H1 (cell line): ENCODE results near the gene MICU1.

Source experiments
- BRCA1 ChIP-seq: IDR thresholded peaks from 2 replicates; pipeline ENCODE4 v1.6.1; 2012; ENCODE audit warnings: low read depth, low read length, improper control_type of control experiment
- EZH2 ChIP-seq: fragments of 200-600 bp; sonication (generic); IDR thresholded peaks from 2 replicates; pipeline ENCODE4 v1.7.1; 2012; ENCODE audit warnings: low read depth, mild to moderate bottlenecking, moderate library complexity, low read length, inconsistent platforms; ENCODE audit not compliant: severe bottlenecking
- GABPA ChIP-seq: IDR thresholded peaks from 2 replicates; pipeline ENCODE4 v1.6.1; 2011; ENCODE audit warnings: mild to moderate bottlenecking, low read length, moderate library complexity, borderline replicate concordance; ENCODE audit not compliant: insufficient read depth
- KDM1A ChIP-seq: fragments of 200-600, 300-600 bp; sonication (generic); IDR thresholded peaks from 2 replicates; pipeline ENCODE4 v1.7.1; 2016; ENCODE audit warnings: mild to moderate bottlenecking, low read length, borderline replicate concordance
- POLR2A ChIP-seq, 2 experiments: IDR thresholded peaks; 1 replicate in 1 of 2; 2 replicates in 1 of 2; pipeline ENCODE4 v1.6.1; 2011; ENCODE audit warnings: low read depth in 2 of 2, low read length in 2 of 2, mild to moderate bottlenecking in 2 of 2; ENCODE audit errors: control extremely low read depth in 1 of 2
- RAD21 ChIP-seq, 2 experiments: IDR thresholded peaks in 1 of 2; conservative IDR thresholded peaks in 1 of 2; 2 replicates each; pipeline ENCODE4 v1.6.1; 2011; ENCODE audit warnings: low read depth in 2 of 2, low read length in 2 of 2, improper control_type of control experiment in 1 of 2, inconsistent platforms in 1 of 2, mild to moderate bottlenecking in 1 of 2, moderate library complexity in 1 of 2
- SRF ChIP-seq: IDR thresholded peaks from 2 replicates; pipeline ENCODE4 v1.6.1; 2011; ENCODE audit warnings: mild to moderate bottlenecking, low read depth, low read length, moderate library complexity
- TAF7 ChIP-seq: optimal IDR thresholded peaks from 2 replicates; pipeline ENCODE3; 2011; ENCODE audit warnings: low read depth, mild to moderate bottlenecking, inconsistent platforms, low read length, moderate library complexity, borderline replicate concordance
- TF ChIP-seq, protein P1 (sequence below), 3 experiments: IDR thresholded peaks; 1 replicate in 2 of 3; 2 replicates in 1 of 3; pipeline versions ENCODE4 v1.5.1 to v1.6.1; 2011; ENCODE audit warnings: low read length in 3 of 3, mild to moderate bottlenecking in 3 of 3, inconsistent platforms in 2 of 3, low read depth in 1 of 3, moderate library complexity in 1 of 3; ENCODE audit not compliant: insufficient read depth in 1 of 3; ENCODE audit errors: control extremely low read depth in 1 of 3

DNA sequence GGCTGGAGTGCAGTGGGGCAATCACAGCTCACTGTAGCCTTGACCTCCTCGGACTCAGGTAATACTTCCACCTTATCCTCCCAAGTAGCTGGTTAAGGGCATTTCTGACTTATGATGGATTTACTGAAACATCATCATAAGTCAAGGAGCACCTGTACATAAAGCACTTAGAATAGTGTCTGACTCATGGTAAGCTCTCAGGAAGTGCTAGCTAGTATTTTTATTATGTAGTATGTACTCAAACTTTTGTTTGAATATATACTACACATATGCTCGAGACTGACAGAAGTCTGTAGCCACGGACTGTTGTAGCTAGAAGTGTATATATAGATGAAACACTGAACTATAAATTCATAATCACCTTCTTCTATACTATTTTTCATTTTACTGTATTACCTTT, 163.6 kb downstream of the MICU1 start:
- TF ChIP-seq POLR2A (IDR thresholded peaks at IDR 0.05; ENCODE audit: control extremely low read depth in 1 of 2, low read depth in 2 of 2, low read length in 2 of 2) (no peak), BRCA1 (no peak), EZH2 (no peak), TAF7 (no peak), KDM1A (no peak), RAD21 (IDR thresholded peaks at IDR 0.05 in 1 of 2, conservative IDR thresholded peaks at IDR 0.05 in 1 of 2; ENCODE audit: low read depth in 2 of 2, low read length in 2 of 2) (no peak), SRF (no peak), GABPA (no peak)
- TF ChIP-seq, protein P1, sequence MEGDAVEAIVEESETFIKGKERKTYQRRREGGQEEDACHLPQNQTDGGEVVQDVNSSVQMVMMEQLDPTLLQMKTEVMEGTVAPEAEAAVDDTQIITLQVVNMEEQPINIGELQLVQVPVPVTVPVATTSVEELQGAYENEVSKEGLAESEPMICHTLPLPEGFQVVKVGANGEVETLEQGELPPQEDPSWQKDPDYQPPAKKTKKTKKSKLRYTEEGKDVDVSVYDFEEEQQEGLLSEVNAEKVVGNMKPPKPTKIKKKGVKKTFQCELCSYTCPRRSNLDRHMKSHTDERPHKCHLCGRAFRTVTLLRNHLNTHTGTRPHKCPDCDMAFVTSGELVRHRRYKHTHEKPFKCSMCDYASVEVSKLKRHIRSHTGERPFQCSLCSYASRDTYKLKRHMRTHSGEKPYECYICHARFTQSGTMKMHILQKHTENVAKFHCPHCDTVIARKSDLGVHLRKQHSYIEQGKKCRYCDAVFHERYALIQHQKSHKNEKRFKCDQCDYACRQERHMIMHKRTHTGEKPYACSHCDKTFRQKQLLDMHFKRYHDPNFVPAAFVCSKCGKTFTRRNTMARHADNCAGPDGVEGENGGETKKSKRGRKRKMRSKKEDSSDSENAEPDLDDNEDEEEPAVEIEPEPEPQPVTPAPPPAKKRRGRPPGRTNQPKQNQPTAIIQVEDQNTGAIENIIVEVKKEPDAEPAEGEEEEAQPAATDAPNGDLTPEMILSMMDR (IDR thresholded peaks at IDR 0.05; ENCODE audit: control extremely low read depth in 1 of 3, insufficient read depth in 1 of 3, low read depth in 1 of 3, low read length in 3 of 3), result no peak
